ENCODE measurements around the gene ATP8B4. TPM values are rescaled to one million over a fixed set of nuclear protein-coding genes. Genes with fewer than 3 reads are reported as not detected.

ATP8B4 gene
- total RNA-seq, 1 experiment from 2014 or later = 14.4 TPM

GRCh38 chr15:49908933-49909295 is 210.1 kb downstream of the ATP8B4 start:
- DNase-seq = no peak
- Histone ChIP-seq H3K27ac (no peak overlapping the region), H3K4me1 (peaks cover 26% of the 10 kb centered on the region), H3K4me3 (no peak overlapping the region), H3K36me3 (no peaks in the 10 kb centered on the region), H3K27me3 (no peaks in the 10 kb centered on the region), H3K9me3 (replicated peaks) (no peaks in the 10 kb centered on the region; the same call in 1 of the 2 replicates)

GRCh38 chr15:49908236-49908932 is 210.6 kb downstream of the ATP8B4 start:
- DNase-seq = no peak
- Histone ChIP-seq H3K4me3 (no peak overlapping the region), H3K9me3 (replicated peaks) (no peaks in the 10 kb centered on the region; the same call in 1 of the 2 replicates), H3K27me3 (no peaks in the 10 kb centered on the region), H3K36me3 (no peaks in the 10 kb centered on the region), H3K4me1 (peaks cover 28% of the 10 kb centered on the region), H3K27ac (no peak overlapping the region)

GRCh38 chr15:49906966-49907365 is 212.1 kb downstream of the ATP8B4 start:
- Histone ChIP-seq H3K4me1 (peaks cover 42% of the 10 kb centered on the region), H3K27ac (peak overlapping the region; percentile 79)
- peak; percentile 82 to 91 for DNase-seq

GRCh38 chr15:49905221-49905620 is 213.8 kb downstream of the ATP8B4 start:
- no peak for DNase-seq
- peaks cover 60% of the 10 kb centered on the region for H3K4me1 ChIP-seq

More at GRCh38 chr15:49906966-49907365, 212.1 kb downstream of the ATP8B4 start:
- Histone ChIP-seq H3K27me3 (no peaks in the 10 kb centered on the region), H3K36me3 (no peaks in the 10 kb centered on the region), H3K4me3 (no peak overlapping the region), H3K9me3 (replicated peaks) (no peaks in the 10 kb centered on the region; the same call in 1 of the 2 replicates)

GRCh38 chr15:49904296-49904695 is 214.7 kb downstream of the ATP8B4 start:
- no peak for DNase-seq
- no peaks in the 10 kb centered on the region for H3K27me3 ChIP-seq
- no peaks in the 10 kb centered on the region for H3K9me3 ChIP-seq (replicated peaks)
- H3K27ac ChIP-seq = no peak overlapping the region
- peaks cover 65% of the 10 kb centered on the region for H3K4me1 ChIP-seq
- H3K36me3 ChIP-seq = no peaks in the 10 kb centered on the region
- no peak overlapping the region for H3K4me3 ChIP-seq

More at GRCh38 chr15:49905221-49905620, 213.8 kb downstream of the ATP8B4 start:
- H3K4me3 ChIP-seq = no peak overlapping the region
- no peaks in the 10 kb centered on the region for H3K9me3 ChIP-seq (replicated peaks)
- H3K27ac ChIP-seq = no peak overlapping the region
- H3K36me3 ChIP-seq = no peaks in the 10 kb centered on the region
- H3K27me3 ChIP-seq = no peaks in the 10 kb centered on the region

- peak overlapping the region; percentile 78 for H3K27ac ChIP-seq
- H3K36me3 ChIP-seq = no peaks in the 10 kb centered on the region
- peaks cover 60% of the 10 kb centered on the region for H3K4me1 ChIP-seq
- peak; percentile 34 to 63 for DNase-seq
- H3K27me3 ChIP-seq = no peaks in the 10 kb centered on the region
- peak overlapping the region; percentile 4 for H3K4me3 ChIP-seq
- no peaks in the 10 kb centered on the region for H3K9me3 ChIP-seq (replicated peaks)
Measured at GRCh38 chr15:49902685-49903501, 216.1 kb downstream of the ATP8B4 start.

- H3K36me3 ChIP-seq = no peaks in the 10 kb centered on the region
- peak in 1 of 2 experiments; percentile 40 for DNase-seq
- no peaks in the 10 kb centered on the region for H3K9me3 ChIP-seq (replicated peaks)
- H3K27me3 ChIP-seq = no peaks in the 10 kb centered on the region
- peaks cover 53% of the 10 kb centered on the region for H3K4me1 ChIP-seq
- peak overlapping the region; percentile 4 for H3K4me3 ChIP-seq
- H3K27ac ChIP-seq = peak overlapping the region; percentile 78
Measured at GRCh38 chr15:49901996-49902684, 216.9 kb downstream of the ATP8B4 start.

GRCh38 chr15:49901321-49901720 is 217.7 kb downstream of the ATP8B4 start:
- Histone ChIP-seq H3K4me3 (no peak overlapping the region), H3K27ac (peak overlapping the region; percentile 78; the same call in 1 of the 2 replicates), H3K4me1 (peaks cover 45% of the 10 kb centered on the region), H3K36me3 (no peaks in the 10 kb centered on the region), H3K9me3 (replicated peaks) (no peaks in the 10 kb centered on the region), H3K27me3 (no peaks in the 10 kb centered on the region)
- no peak for DNase-seq

GRCh38 chr15:49900903-49901235 is 218.2 kb downstream of the ATP8B4 start:
- no peaks in the 10 kb centered on the region for H3K27me3 ChIP-seq
- peaks cover 48% of the 10 kb centered on the region for H3K4me1 ChIP-seq
- no peaks in the 10 kb centered on the region for H3K9me3 ChIP-seq (replicated peaks)
- H3K36me3 ChIP-seq = no peaks in the 10 kb centered on the region
- no peak overlapping the region for H3K4me3 ChIP-seq
- no peak for DNase-seq
- H3K27ac ChIP-seq = peak overlapping the region; percentile 78; the same call in 1 of the 2 replicates

- Histone ChIP-seq H3K4me1 (peaks cover 54% of the 10 kb centered on the region), H3K4me3 (no peak overlapping the region), H3K27ac (peak overlapping the region; percentile 78; the same call in 1 of the 2 replicates), H3K9me3 (replicated peaks) (no peaks in the 10 kb centered on the region), H3K27me3 (no peaks in the 10 kb centered on the region), H3K36me3 (no peaks in the 10 kb centered on the region)
- DNase-seq = no peak
Measured at GRCh38 chr15:49900006-49900902, 218.8 kb downstream of the ATP8B4 start.

- Histone ChIP-seq H3K27ac (no peak overlapping the region), H3K4me1 (peaks cover 55% of the 10 kb centered on the region)
Measured at GRCh38 chr15:49898575-49899283, 220.3 kb downstream of the ATP8B4 start.

GRCh38 chr15:49898097-49898496 is 220.9 kb downstream of the ATP8B4 start:
- Histone ChIP-seq H3K9me3 (replicated peaks) (no peaks in the 10 kb centered on the region), H3K4me3 (no peak overlapping the region), H3K36me3 (no peaks in the 10 kb centered on the region), H3K4me1 (peaks cover 50% of the 10 kb centered on the region), H3K27me3 (no peaks in the 10 kb centered on the region), H3K27ac (no peak overlapping the region)
- no peak for DNase-seq

More at GRCh38 chr15:49898575-49899283, 220.3 kb downstream of the ATP8B4 start:
- no peaks in the 10 kb centered on the region for H3K9me3 ChIP-seq (replicated peaks)
- DNase-seq = no peak
- H3K36me3 ChIP-seq = no peaks in the 10 kb centered on the region
- no peak overlapping the region for H3K4me3 ChIP-seq
- no peaks in the 10 kb centered on the region for H3K27me3 ChIP-seq

GRCh38 chr15:49895347-49896223 is 223.4 kb downstream of the ATP8B4 start:
- H3K27ac ChIP-seq = peak overlapping the region; percentile 72
- H3K4me3 ChIP-seq = no peak overlapping the region
- no peaks in the 10 kb centered on the region for H3K36me3 ChIP-seq
- H3K9me3 ChIP-seq (replicated peaks) = no peaks in the 10 kb centered on the region
- H3K4me1 ChIP-seq = peaks cover 25% of the 10 kb centered on the region
- DNase-seq = peak; percentile 38 to 57
- no peaks in the 10 kb centered on the region for H3K27me3 ChIP-seq
